HL-60 (cell line): ENCODE measurements around the gene CLCN5.

Experiments
- DNase-seq, 2 experiments: peaks; one replicate each; pipeline ENCODE4 v3.0.0-alpha.2; 2010 to 2020; ENCODE audit warnings: low read depth in 1 of 2, low spot score in 1 of 2
- H3K27ac ChIP-seq: fragments of 250-450 bp; sonication (Bioruptor Pico); replicated peaks from 2 replicates; pipeline ENCODE4 v1.5.1; 2020; ENCODE audit warnings: mild to moderate bottlenecking, moderate library complexity
- H3K27me3 ChIP-seq: fragments of 250-450 bp; sonication (Bioruptor Pico); 2 replicates; pipeline ENCODE4 v1.5.1; 2021; ENCODE audit warnings: mild to moderate bottlenecking, moderate library complexity; ENCODE audit not compliant: insufficient read depth, poor library complexity, severe bottlenecking
- H3K4me3 ChIP-seq: replicated peaks from 2 replicates; pipeline ENCODE4 v1.5.1; 2011; ENCODE audit warnings: mild to moderate bottlenecking, control low read depth, low read length; ENCODE audit not compliant: insufficient read depth
- GABPA ChIP-seq: IDR thresholded peaks from 2 replicates; pipeline ENCODE4 v1.6.1; 2012; ENCODE audit warnings: low read depth
- POLR2AphosphoS5 ChIP-seq: IDR thresholded peaks from 2 replicates; pipeline ENCODE4 v1.6.1; 2012; ENCODE audit warnings: low read depth
- SPI1 ChIP-seq: IDR thresholded peaks from 2 replicates; pipeline ENCODE4 v1.6.1; 2012; ENCODE audit warnings: low read depth, mild to moderate bottlenecking, borderline replicate concordance
- TF ChIP-seq, protein P1 (sequence below): IDR thresholded peaks from 2 replicates; pipeline ENCODE4 v1.6.1; 2012; ENCODE audit warnings: low read depth; ENCODE audit not compliant: insufficient replicate concordance
- TF ChIP-seq, protein P2 (sequence below): IDR thresholded peaks from one replicate; pipeline ENCODE4 v1.5.1; 2011; ENCODE audit warnings: low read length, control low read depth, inconsistent platforms; ENCODE audit not compliant: insufficient read depth

The CLCN5 gene

DNA sequence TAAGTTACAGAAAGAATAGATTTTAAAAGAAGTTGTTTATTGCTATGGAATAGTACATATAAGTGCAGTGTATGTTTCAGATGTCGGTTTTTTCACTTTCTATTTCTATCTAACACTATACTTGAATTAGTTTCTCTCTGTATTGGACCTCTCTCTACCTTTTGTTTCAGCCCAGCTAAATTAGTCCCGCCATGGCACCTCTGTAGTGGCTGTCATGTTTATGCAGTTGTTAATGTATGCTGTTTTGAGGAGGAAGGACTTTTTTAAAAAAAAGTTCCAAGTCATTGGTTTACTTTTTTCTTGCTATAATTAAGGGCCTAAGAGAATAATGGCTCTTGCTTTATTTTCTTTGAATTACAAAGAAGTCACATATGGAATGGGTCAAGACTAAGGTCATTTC lies 160.3 kb downstream of the CLCN5 start:
- no peak overlapping the region for H3K4me3 ChIP-seq
- no peaks in the 10 kb centered on the region for H3K27me3 ChIP-seq
- no peak overlapping the region for H3K27ac ChIP-seq
- DNase-seq = no peak
- TF ChIP-seq POLR2AphosphoS5 = no peak
- TF ChIP-seq, protein P1, sequence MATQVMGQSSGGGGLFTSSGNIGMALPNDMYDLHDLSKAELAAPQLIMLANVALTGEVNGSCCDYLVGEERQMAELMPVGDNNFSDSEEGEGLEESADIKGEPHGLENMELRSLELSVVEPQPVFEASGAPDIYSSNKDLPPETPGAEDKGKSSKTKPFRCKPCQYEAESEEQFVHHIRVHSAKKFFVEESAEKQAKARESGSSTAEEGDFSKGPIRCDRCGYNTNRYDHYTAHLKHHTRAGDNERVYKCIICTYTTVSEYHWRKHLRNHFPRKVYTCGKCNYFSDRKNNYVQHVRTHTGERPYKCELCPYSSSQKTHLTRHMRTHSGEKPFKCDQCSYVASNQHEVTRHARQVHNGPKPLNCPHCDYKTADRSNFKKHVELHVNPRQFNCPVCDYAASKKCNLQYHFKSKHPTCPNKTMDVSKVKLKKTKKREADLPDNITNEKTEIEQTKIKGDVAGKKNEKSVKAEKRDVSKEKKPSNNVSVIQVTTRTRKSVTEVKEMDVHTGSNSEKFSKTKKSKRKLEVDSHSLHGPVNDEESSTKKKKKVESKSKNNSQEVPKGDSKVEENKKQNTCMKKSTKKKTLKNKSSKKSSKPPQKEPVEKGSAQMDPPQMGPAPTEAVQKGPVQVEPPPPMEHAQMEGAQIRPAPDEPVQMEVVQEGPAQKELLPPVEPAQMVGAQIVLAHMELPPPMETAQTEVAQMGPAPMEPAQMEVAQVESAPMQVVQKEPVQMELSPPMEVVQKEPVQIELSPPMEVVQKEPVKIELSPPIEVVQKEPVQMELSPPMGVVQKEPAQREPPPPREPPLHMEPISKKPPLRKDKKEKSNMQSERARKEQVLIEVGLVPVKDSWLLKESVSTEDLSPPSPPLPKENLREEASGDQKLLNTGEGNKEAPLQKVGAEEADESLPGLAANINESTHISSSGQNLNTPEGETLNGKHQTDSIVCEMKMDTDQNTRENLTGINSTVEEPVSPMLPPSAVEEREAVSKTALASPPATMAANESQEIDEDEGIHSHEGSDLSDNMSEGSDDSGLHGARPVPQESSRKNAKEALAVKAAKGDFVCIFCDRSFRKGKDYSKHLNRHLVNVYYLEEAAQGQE = no peak
- TF ChIP-seq, protein P2, sequence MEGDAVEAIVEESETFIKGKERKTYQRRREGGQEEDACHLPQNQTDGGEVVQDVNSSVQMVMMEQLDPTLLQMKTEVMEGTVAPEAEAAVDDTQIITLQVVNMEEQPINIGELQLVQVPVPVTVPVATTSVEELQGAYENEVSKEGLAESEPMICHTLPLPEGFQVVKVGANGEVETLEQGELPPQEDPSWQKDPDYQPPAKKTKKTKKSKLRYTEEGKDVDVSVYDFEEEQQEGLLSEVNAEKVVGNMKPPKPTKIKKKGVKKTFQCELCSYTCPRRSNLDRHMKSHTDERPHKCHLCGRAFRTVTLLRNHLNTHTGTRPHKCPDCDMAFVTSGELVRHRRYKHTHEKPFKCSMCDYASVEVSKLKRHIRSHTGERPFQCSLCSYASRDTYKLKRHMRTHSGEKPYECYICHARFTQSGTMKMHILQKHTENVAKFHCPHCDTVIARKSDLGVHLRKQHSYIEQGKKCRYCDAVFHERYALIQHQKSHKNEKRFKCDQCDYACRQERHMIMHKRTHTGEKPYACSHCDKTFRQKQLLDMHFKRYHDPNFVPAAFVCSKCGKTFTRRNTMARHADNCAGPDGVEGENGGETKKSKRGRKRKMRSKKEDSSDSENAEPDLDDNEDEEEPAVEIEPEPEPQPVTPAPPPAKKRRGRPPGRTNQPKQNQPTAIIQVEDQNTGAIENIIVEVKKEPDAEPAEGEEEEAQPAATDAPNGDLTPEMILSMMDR = no peak
- TF ChIP-seq SPI1 = no peak
- no peak for TF ChIP-seq GABPA

DNA sequence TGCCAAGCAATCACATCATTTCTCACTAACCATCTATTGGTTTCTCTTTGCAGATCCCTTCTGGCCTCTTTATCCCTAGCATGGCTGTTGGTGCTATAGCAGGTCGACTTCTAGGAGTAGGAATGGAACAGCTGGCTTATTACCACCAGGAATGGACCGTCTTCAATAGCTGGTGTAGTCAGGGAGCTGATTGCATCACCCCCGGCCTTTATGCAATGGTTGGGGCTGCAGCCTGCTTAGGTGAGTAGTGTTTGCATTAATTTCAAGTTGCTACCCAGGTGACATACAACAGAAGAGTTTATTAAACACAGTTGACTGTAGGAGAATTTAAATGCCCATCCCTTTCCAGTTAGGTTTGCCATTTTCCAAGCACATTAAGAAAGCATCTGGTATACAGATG lies 166.2 kb downstream of the CLCN5 start:
- H3K27me3 ChIP-seq = no peaks in the 10 kb centered on the region
- DNase-seq = no peak
- TF ChIP-seq, protein P1 = no peak
- TF ChIP-seq GABPA = no peak
- TF ChIP-seq POLR2AphosphoS5 = no peak
- TF ChIP-seq, protein P2 = no peak
- no peak for TF ChIP-seq SPI1
- no peak overlapping the region for H3K4me3 ChIP-seq
- no peak overlapping the region for H3K27ac ChIP-seq

DNA sequence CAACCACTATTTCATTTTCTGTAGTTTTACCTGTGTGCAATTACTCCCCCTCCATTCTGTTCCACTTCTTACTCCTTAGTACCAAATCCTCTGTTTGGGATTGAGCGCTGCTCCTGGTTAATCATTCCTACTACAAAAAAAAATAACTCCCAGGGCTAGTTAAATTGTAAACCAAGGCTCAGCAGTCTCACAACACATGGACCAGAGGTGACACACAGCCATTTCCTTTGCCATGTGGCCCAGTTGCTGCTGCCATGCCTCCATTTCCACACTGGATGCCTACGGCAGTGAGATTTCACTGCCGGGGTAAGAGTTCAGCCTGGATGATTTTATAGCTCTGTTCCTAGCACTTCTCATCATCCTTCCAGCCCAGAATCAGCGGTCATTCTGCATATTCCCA lies 171.2 kb downstream of the CLCN5 start:
- TF ChIP-seq SPI1 = no peak
- TF ChIP-seq, protein P1 = no peak
- no peak for TF ChIP-seq POLR2AphosphoS5
- TF ChIP-seq GABPA = no peak
- TF ChIP-seq, protein P2 = no peak
- Histone ChIP-seq H3K27me3 (no peaks in the 10 kb centered on the region), H3K4me3 (no peak overlapping the region), H3K27ac (no peak overlapping the region)
- no peak for DNase-seq
